HEK293T (cell line): Measurements from ENCODE around the gene LRP5.
A peak's percentile ranks its signal among the peaks of the same experiment; 100 is the strongest.
"Not testable (repeated sequence)": the region's sequence is repeated elsewhere in the genome, so short reads cannot be mapped to it uniquely, and the experiment has no call there.

Source experiments
- CTCF ChIA-PET: fragments of 350-600 bp; formaldehyde crosslinking; extraction: SDS; loops from one replicate; lab custom pipeline; 2021; ENCODE audit warnings: antibody characterized with exemption, inconsistent platforms; lab: Yijun Ruan, JAX
- POLR2A ChIA-PET: fragments of 350-600 bp; formaldehyde crosslinking; extraction: SDS; loops from one replicate; lab custom pipeline; 2020; ENCODE audit warnings: antibody characterized with exemption, inconsistent platforms; lab: Yijun Ruan, JAX
- DNase-seq: peaks from one replicate; pipeline ENCODE4 v3.0.0; 2012; ENCODE audit warnings: mixed read lengths; ENCODE audit errors: extremely low spot score
- ARNT ChIP-seq: fragments of 450-650 bp; IDR thresholded peaks from 2 replicates; pipeline ENCODE4 v1.6.1; 2017; ENCODE audit warnings: mild to moderate bottlenecking
- BHLHE40 ChIP-seq: fragments of 450-650 bp; IDR thresholded peaks from 2 replicates; pipeline ENCODE4 v1.6.1; 2016; ENCODE audit warnings: mild to moderate bottlenecking, moderate library complexity, borderline replicate concordance
- CTBP1 ChIP-seq: fragments of 450-650 bp; IDR thresholded peaks from 2 replicates; pipeline ENCODE4 v1.6.1; 2016; ENCODE audit warnings: borderline replicate concordance
- ELF4 ChIP-seq: fragments of 450-650 bp; IDR thresholded peaks from 2 replicates; pipeline ENCODE4 v1.6.1; 2017; ENCODE audit warnings: antibody characterized with exemption
- FOXA1 ChIP-seq: fragments of 450-650 bp; IDR thresholded peaks from 2 replicates; pipeline ENCODE4 v1.6.1; 2016; ENCODE audit warnings: mild to moderate bottlenecking
- FOXK2 ChIP-seq: fragments of 450-650 bp; IDR thresholded peaks from 2 replicates; pipeline ENCODE4 v1.6.1; 2016; ENCODE audit warnings: mild to moderate bottlenecking
- FOXM1 ChIP-seq: fragments of 450-650 bp; IDR thresholded peaks from 2 replicates; pipeline ENCODE4 v1.6.1; 2017; ENCODE audit warnings: mild to moderate bottlenecking, borderline replicate concordance
- HDGF ChIP-seq: fragments of 450-650 bp; IDR thresholded peaks from 2 replicates; pipeline ENCODE4 v1.6.1; 2017; ENCODE audit warnings: antibody characterized with exemption, borderline replicate concordance
- L3MBTL2 ChIP-seq: fragments of 450-650 bp; conservative IDR thresholded peaks from 2 replicates; pipeline ENCODE4 v1.6.1; 2016; ENCODE audit warnings: mild to moderate bottlenecking
- LEF1 ChIP-seq: fragments of 450-650 bp; IDR thresholded peaks from 2 replicates; pipeline ENCODE4 v1.6.1; 2017; ENCODE audit warnings: mild to moderate bottlenecking, borderline replicate concordance
- NFRKB ChIP-seq: fragments of 450-650 bp; IDR thresholded peaks from 2 replicates; pipeline ENCODE4 v1.6.1; 2016; ENCODE audit warnings: mild to moderate bottlenecking, moderate library complexity
- PKNOX1 ChIP-seq: fragments of 450-650 bp; IDR thresholded peaks from 2 replicates; pipeline ENCODE4 v1.6.1; 2016
- SP1 ChIP-seq: fragments of 450-650 bp; IDR thresholded peaks from 2 replicates; pipeline ENCODE4 v1.6.1; 2017
- SUZ12 ChIP-seq: fragments of 450-650 bp; IDR thresholded peaks from 2 replicates; pipeline ENCODE4 v1.6.1; 2016; ENCODE audit warnings: mild to moderate bottlenecking
- TARDBP ChIP-seq: fragments of 450-650 bp; IDR thresholded peaks from 2 replicates; pipeline ENCODE4 v1.6.1; 2016
- ZNF384 ChIP-seq: fragments of 450-650 bp; IDR thresholded peaks from 2 replicates; pipeline ENCODE4 v1.6.1; 2016

LRP5 gene

GRCh38 chr11:68296344-68297051 lies 15.9 kb upstream of the LRP5 start:
- no peak for TF ChIP-seq FOXM1
- CTCF ChIA-PET: interaction anchor here (0.8 to 5.0 kb wide), 5 partner anchors 25 to 86 kb away, joined by 3 to 47 read pairs (median 4); no protein-coding TSS in a partner anchor

GRCh38 chr11:68297052-68297378 lies 15.4 kb upstream of the LRP5 start:
- ChIA-PET CTCF (interaction anchor here (0.8 to 5.0 kb wide), 7 partner anchors 13 to 92 kb away, joined by 3 to 47 read pairs (median 4); no protein-coding TSS in a partner anchor), POLR2A (interaction anchor here (0.9 to 2.2 kb wide), 4 partner anchors 25 to 39 kb away, joined by 3 to 17 read pairs (median 5); partner anchors contain the start of gene C11orf24)
- no peak for DNase-seq
- TF ChIP-seq SP1 (no peak), ELF4 (no peak), CTBP1 (no peak), FOXM1 (no peak), ZNF384 (no peak), L3MBTL2 (no peak), ARNT (no peak), BHLHE40 (no peak), PKNOX1 (no peak), HDGF (no peak), FOXA1 (no peak), FOXK2 (no peak), NFRKB (no peak), TARDBP (no peak), LEF1 (no peak), SUZ12 (no peak)

More at GRCh38 chr11:68296344-68297051, 15.9 kb upstream of the LRP5 start:
- DNase-seq: no peak
- POLR2A ChIA-PET: interaction anchor here (0.7 to 2.2 kb wide), 5 partner anchors 24 to 242 kb away, joined by 3 to 17 read pairs (median 4); partner anchors contain the start of gene C11orf24

- no peak for TF ChIP-seq SP1
- ChIA-PET CTCF (interaction anchor here (1.0 to 5.0 kb wide), 7 partner anchors 9 to 92 kb away, joined by 3 to 47 read pairs (median 3); no protein-coding TSS in a partner anchor), POLR2A (interaction anchor here (0.9 to 1.5 kb wide), 3 partner anchors 25 to 36 kb away, joined by 3 to 6 read pairs (median 3); no protein-coding TSS in a partner anchor)
- DNase-seq: no peak
Measured at GRCh38 chr11:68297494-68297811, 14.9 kb upstream of the LRP5 start.

- ChIA-PET POLR2A (interaction anchor here (0.9 to 1.5 kb wide), 4 partner anchors 25 to 40 kb away, joined by 3 to 6 read pairs (median 4); no protein-coding TSS in a partner anchor), CTCF (interaction anchor here (0.6 to 5.0 kb wide), 12 partner anchors 9 to 152 kb away, joined by 3 to 47 read pairs (median 3); no protein-coding TSS in a partner anchor)
- DNase-seq: peak; percentile 91
- TF ChIP-seq SUZ12 (no peak), ARNT (no peak), FOXM1 (no peak), BHLHE40 (no peak)
Measured at GRCh38 chr11:68297812-68298658, 14.4 kb upstream of the LRP5 start.

GRCh38 chr11:68298659-68299516 lies 13.5 kb upstream of the LRP5 start:
- DNase-seq: no peak
- TF ChIP-seq PKNOX1 (no peak), SP1 (no peak), FOXM1 (no peak), HDGF (no peak), NFRKB (no peak), SUZ12 (no peak), BHLHE40 (no peak), CTBP1 (no peak), ZNF384 (no peak), FOXA1 (no peak), TARDBP (no peak), FOXK2 (no peak), L3MBTL2 (no peak), ELF4 (no peak), LEF1 (no peak), ARNT (no peak)
- CTCF ChIA-PET: interaction anchor here (0.8 to 5.0 kb wide), 8 partner anchors 8 to 90 kb away, joined by 3 to 47 read pairs (median 5); no protein-coding TSS in a partner anchor
- POLR2A ChIA-PET: interaction anchor here (1.0 to 1.3 kb wide), 3 partner anchors 26 to 41 kb away, joined by 3 to 4 read pairs (median 3); no protein-coding TSS in a partner anchor

- ChIA-PET CTCF (interaction anchor here (0.8 to 5.0 kb wide), 4 partner anchors 41 to 91 kb away, joined by 4 to 47 read pairs (median 6); no protein-coding TSS in a partner anchor), POLR2A (interaction anchor here (1.1 kb wide), 1 partner anchor 40 kb away, joined by 3 read pairs; no protein-coding TSS in a partner anchor)
- DNase-seq: not testable (repeated sequence)
Measured at GRCh38 chr11:68299517-68299879, 12.9 kb upstream of the LRP5 start.
